Sigmoid colon (tissue), 4 donors: Measurements from ENCODE around the gene AGXT2.

Experiments
- EP300 ChIP-seq, 4 donors: sonication (generic); formaldehyde crosslinking; IDR thresholded peaks; one replicate each; pipeline ENCODE4 v1.6.1; 2017; ENCODE audit warnings: antibody characterized with exemption in 4 of 4
- POLR2AphosphoS5 ChIP-seq, 4 donors: sonication (generic); formaldehyde crosslinking; IDR thresholded peaks; one replicate each; pipeline ENCODE4 v1.6.1; 2017; ENCODE audit warnings: antibody characterized with exemption in 4 of 4
- TF ChIP-seq, protein P1 (sequence below), 4 experiments: fragments of 450-650 bp in 3 of 4; fragments of 200-600 bp in 1 of 4; IDR thresholded peaks; one replicate each; pipeline ENCODE4 v1.5.1; 2016 to 2019; ENCODE audit warnings: antibody characterized with exemption in 4 of 4, mild to moderate bottlenecking in 3 of 4, moderate library complexity in 2 of 4

DNA sequence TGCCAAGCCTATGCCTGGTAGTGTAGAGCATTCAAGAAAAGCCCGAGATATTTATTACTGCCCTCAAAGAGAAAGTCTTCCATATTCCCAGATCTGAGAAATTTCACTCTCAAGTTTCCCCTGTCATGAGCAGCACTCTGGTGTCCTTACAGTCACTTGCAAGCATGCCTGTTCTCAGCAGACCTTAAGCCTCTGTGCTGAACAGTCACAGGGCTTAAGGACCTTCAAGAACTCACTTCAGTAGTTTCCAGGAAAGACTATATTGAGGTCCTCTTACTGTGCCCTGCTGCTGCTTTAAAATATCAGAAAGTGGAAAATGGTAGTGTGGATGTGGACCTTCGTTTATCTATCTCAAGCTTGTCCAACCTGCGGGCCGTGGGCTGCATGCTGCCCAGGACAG lies 64.9 kb downstream of the AGXT2 start:
- TF ChIP-seq, protein P1, sequence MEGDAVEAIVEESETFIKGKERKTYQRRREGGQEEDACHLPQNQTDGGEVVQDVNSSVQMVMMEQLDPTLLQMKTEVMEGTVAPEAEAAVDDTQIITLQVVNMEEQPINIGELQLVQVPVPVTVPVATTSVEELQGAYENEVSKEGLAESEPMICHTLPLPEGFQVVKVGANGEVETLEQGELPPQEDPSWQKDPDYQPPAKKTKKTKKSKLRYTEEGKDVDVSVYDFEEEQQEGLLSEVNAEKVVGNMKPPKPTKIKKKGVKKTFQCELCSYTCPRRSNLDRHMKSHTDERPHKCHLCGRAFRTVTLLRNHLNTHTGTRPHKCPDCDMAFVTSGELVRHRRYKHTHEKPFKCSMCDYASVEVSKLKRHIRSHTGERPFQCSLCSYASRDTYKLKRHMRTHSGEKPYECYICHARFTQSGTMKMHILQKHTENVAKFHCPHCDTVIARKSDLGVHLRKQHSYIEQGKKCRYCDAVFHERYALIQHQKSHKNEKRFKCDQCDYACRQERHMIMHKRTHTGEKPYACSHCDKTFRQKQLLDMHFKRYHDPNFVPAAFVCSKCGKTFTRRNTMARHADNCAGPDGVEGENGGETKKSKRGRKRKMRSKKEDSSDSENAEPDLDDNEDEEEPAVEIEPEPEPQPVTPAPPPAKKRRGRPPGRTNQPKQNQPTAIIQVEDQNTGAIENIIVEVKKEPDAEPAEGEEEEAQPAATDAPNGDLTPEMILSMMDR (IDR thresholded peaks at IDR 0.05) = no peak
- TF ChIP-seq EP300 (IDR thresholded peaks at IDR 0.05) (no peak), POLR2AphosphoS5 (IDR thresholded peaks at IDR 0.05) (no peak)
